Thymus (tissue), 11 donors: Measurements from ENCODE around the gene SIRPA. TPM values are rescaled to one million over a fixed set of nuclear protein-coding genes. Genes with fewer than 3 reads are reported as not detected.

Source experiments
- DNase-seq, 9 donors: peaks; one replicate each; pipeline ENCODE4 v3.0.0-alpha.2; 2013; ENCODE audit warnings: low spot score in 9 of 9, low read depth in 6 of 9, missing footprints in 1 of 9
- H3K27ac ChIP-seq, 2 donors: one replicate each; pipeline ENCODE4 v1.5.1; 2013; ENCODE audit warnings: control low read depth in 1 of 2, low read depth in 1 of 2, low read length in 1 of 2, mild to moderate bottlenecking in 1 of 2, moderate library complexity in 1 of 2
- H3K27me3 ChIP-seq, 2 donors: one replicate each; pipeline ENCODE4 v1.5.1; 2013; ENCODE audit warnings: low read length in 1 of 2; ENCODE audit not compliant: control insufficient read depth in 2 of 2, insufficient read depth in 1 of 2
- H3K36me3 ChIP-seq, 2 donors: one replicate each; pipeline ENCODE4 v1.5.1; 2013; ENCODE audit warnings: low read length in 1 of 2, mild to moderate bottlenecking in 1 of 2, moderate library complexity in 1 of 2; ENCODE audit not compliant: control insufficient read depth in 2 of 2, insufficient read depth in 2 of 2
- H3K4me1 ChIP-seq, 2 donors: one replicate each; pipeline ENCODE4 v1.5.1; 2013; ENCODE audit warnings: low read length in 2 of 2; ENCODE audit not compliant: control insufficient read depth in 2 of 2, insufficient read depth in 2 of 2
- H3K4me3 ChIP-seq, 2 donors: one replicate each; pipeline ENCODE4 v1.5.1; 2013; ENCODE audit warnings: low read length in 2 of 2, control low read depth in 1 of 2, mild to moderate bottlenecking in 1 of 2
- H3K9me3 ChIP-seq, 2 donors: one replicate each; pipeline ENCODE4 v1.5.1; 2013; ENCODE audit warnings: low read length in 1 of 2, mild to moderate bottlenecking in 1 of 2; ENCODE audit not compliant: control insufficient read depth in 2 of 2, insufficient read depth in 1 of 2
- WGBS: extraction: QIAGEN DNeasy Blood & Tissue Kit; methylation state at CpG from one replicate; pipeline ENCODE4 v1.1.7; 2013; 5-methylcytosine and 5-hydroxymethylcytosine counted together
- polyA plus RNA-seq: library from polyadenylated mRNA; stranded (reverse); fragments of 200-250 nt; gene quantifications from one replicate; pipeline ENCODE4 v1.2.3, GENCODE V29; 2013
- total RNA-seq: library from RNA; stranded (reverse); fragments of 120-200 nt; gene quantifications from one replicate; pipeline ENCODE4 v1.2.4, GENCODE V29; 2013
- donor health status: healthy.

Gene SIRPA
- total and polyA plus RNA-seq, 2 donors = 3.0 to 11.9 TPM

- Histone ChIP-seq H3K27ac (no peak overlapping the region), H3K4me3 (no peak overlapping the region), H3K4me1 (no peaks in the 10 kb centered on the region), H3K9me3 (no peaks in the 10 kb centered on the region), H3K27me3 (no peaks in the 10 kb centered on the region), H3K36me3 (no peaks in the 10 kb centered on the region)
- DNase-seq = no peak
- 99% methylated on average over 4 of the region's 4 CpGs for WGBS
These were observed 32.5 kb upstream of the SIRPA start for GRCh38 chr20:1862663-1863053.

DNA sequence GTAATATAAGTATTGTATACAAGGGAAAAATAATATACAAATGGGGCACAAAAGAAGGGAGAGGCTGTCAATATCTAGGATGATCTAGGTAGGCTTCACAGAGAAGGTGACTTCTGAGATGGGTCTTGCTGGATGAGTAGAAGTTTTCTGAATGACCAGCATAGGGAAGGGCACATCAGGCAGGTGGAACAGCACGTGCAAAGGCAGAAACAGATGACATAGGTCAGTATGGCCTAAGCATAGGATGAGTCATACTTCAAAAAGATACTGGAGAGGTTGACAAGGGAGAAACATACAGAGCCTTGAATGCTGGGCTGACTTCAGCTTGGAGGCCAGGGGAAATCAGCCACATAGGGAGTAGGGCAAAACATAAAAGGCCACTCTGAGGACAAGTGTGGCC is 31.9 kb upstream of the SIRPA start:
- DNase-seq = no peak
- no peak overlapping the region for H3K4me3 ChIP-seq
- no peaks in the 10 kb centered on the region for H3K4me1 ChIP-seq
- H3K36me3 ChIP-seq = no peaks in the 10 kb centered on the region
- H3K27ac ChIP-seq = no peak overlapping the region
- H3K9me3 ChIP-seq = no peaks in the 10 kb centered on the region
- WGBS = 79% methylated on average over 1 of the region's 1 CpG
- H3K27me3 ChIP-seq = no peaks in the 10 kb centered on the region

DNA sequence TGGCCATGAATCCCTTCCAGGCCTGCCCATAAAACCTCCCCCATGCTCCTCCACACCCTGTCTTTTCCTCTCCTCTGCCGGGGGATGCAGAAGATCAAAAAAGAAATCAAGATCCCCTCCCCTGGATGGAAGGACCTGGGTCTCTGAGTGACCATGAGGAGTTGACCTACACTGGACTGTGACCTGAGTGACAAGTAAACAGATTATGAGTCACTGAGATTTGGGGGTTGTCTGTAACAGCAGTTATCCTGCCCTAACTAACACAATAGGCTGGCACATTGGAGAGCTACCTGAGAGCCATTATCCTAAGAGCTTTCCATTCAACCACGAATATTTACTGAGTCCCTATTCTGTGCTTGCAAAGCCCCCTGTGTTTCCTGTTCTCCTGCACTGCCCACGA is 28.4 kb upstream of the SIRPA start:
- DNase-seq = no peak
- Histone ChIP-seq H3K27me3 (no peaks in the 10 kb centered on the region), H3K4me1 (no peaks in the 10 kb centered on the region), H3K27ac (no peak overlapping the region), H3K36me3 (no peaks in the 10 kb centered on the region), H3K9me3 (no peaks in the 10 kb centered on the region), H3K4me3 (no peak overlapping the region)
- 42% methylated on average over 3 of the region's 3 CpGs for WGBS

GRCh38 chr20:1867495-1868260 is 27.5 kb upstream of the SIRPA start:
- Histone ChIP-seq H3K36me3 (no peaks in the 10 kb centered on the region), H3K27me3 (no peaks in the 10 kb centered on the region), H3K4me3 (no peak overlapping the region), H3K4me1 (no peaks in the 10 kb centered on the region), H3K27ac (no peak overlapping the region), H3K9me3 (no peaks in the 10 kb centered on the region)
- DNase-seq = no peak
- 33% methylated on average over 3 of the region's 3 CpGs for WGBS

- Histone ChIP-seq H3K36me3 (no peaks in the 10 kb centered on the region), H3K27ac (no peak overlapping the region), H3K27me3 (no peaks in the 10 kb centered on the region), H3K4me1 (no peaks in the 10 kb centered on the region), H3K9me3 (no peaks in the 10 kb centered on the region), H3K4me3 (no peak overlapping the region)
- 75% methylated on average over 3 of the region's 3 CpGs for WGBS
- DNase-seq = no peak
These were observed 26.4 kb upstream of the SIRPA start for GRCh38 chr20:1868856-1869255.

- H3K36me3 ChIP-seq = no peaks in the 10 kb centered on the region
- no peak for DNase-seq
- no peak overlapping the region for H3K4me3 ChIP-seq
- no peaks in the 10 kb centered on the region for H3K9me3 ChIP-seq
- H3K4me1 ChIP-seq = no peaks in the 10 kb centered on the region
- no peak overlapping the region for H3K27ac ChIP-seq
- no peaks in the 10 kb centered on the region for H3K27me3 ChIP-seq
- 95% methylated on average over 4 of the region's 4 CpGs for WGBS
These were observed 24.9 kb upstream of the SIRPA start for GRCh38 chr20:1870323-1870722.

- no peak for DNase-seq
- no peaks in the 10 kb centered on the region for H3K4me1 ChIP-seq
- H3K36me3 ChIP-seq = no peaks in the 10 kb centered on the region
- no peaks in the 10 kb centered on the region for H3K9me3 ChIP-seq
- H3K27me3 ChIP-seq = no peaks in the 10 kb centered on the region
- H3K27ac ChIP-seq = no peak overlapping the region
- H3K4me3 ChIP-seq = no peak overlapping the region
- WGBS = 48% methylated on average over 17 of the region's 17 CpGs
These were observed 24.2 kb upstream of the SIRPA start for GRCh38 chr20:1870792-1871550.

DNA sequence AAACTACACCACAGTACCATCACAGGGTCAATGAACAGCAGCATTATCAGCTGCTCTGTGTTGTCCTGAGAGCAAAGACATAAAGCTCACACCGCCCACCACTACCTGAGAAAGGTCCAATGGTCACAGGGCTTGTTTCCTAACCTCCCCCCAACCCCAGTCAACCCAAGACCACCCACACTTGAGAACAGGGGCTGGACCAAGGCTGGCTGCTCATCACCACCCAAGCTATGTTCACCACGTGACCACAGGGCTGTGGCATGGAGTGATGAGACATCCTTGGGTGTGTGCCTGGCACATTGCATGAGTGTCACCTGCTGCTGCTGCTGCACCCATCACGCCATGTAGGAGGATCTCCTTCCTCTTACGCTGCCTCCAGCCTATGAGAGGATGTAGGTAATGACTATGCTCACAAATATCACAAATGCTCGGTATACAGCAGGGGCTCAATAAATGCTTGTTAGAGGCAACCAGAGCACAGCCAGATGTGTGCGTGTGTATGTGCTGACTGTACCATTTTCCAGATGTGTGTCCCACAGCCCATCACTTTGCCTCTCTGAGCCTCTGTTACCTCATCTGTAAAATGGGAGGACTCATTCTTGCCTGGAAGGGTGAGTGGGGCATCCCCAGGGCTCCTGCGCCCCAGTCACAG is 23.3 kb upstream of the SIRPA start:
- H3K27ac ChIP-seq = no peak overlapping the region
- WGBS = 93% methylated on average over 7 of the region's 7 CpGs

GRCh38 chr20:1872459-1873097 is 22.6 kb upstream of the SIRPA start:
- no peaks in the 10 kb centered on the region for H3K9me3 ChIP-seq
- no peaks in the 10 kb centered on the region for H3K4me1 ChIP-seq
- no peaks in the 10 kb centered on the region for H3K27me3 ChIP-seq
- H3K36me3 ChIP-seq = no peaks in the 10 kb centered on the region
- no peak for DNase-seq
- H3K4me3 ChIP-seq = no peak overlapping the region
- H3K27ac ChIP-seq = no peak overlapping the region
- 95% methylated on average over 3 of the region's 3 CpGs for WGBS

More for the DNA sequence above, 23.3 kb upstream of the SIRPA start:
- Histone ChIP-seq H3K4me1 (no peaks in the 10 kb centered on the region), H3K4me3 (no peak overlapping the region), H3K36me3 (no peaks in the 10 kb centered on the region), H3K27me3 (no peaks in the 10 kb centered on the region), H3K9me3 (no peaks in the 10 kb centered on the region)
- DNase-seq = no peak
